ENCODE data around the gene TTYH2. TPM values are rescaled to one million over a fixed set of nuclear protein-coding genes. Genes with fewer than 3 reads are reported as not detected.

Gene TTYH2
- total RNA-seq, 1 experiment from 2014 or later: 4.5 TPM

GRCh38 chr17:74307984-74308773 lies 94.8 kb downstream of the TTYH2 start:
- ATAC-seq: no peak
- TF ChIP-seq FOXP1 (CRISPR knock-in tag; IDR thresholded peaks at IDR 0.05; ENCODE audit: borderline replicate concordance) (no peak), NR1H2 (CRISPR knock-in tag; IDR thresholded peaks at IDR 0.05) (no peak), ATF2 (CRISPR knock-in tag; IDR thresholded peaks at IDR 0.05; ENCODE audit: borderline replicate concordance, low read depth) (no peak), JUN (CRISPR knock-in tag; IDR thresholded peaks at IDR 0.05) (no peak), GRHL2 (CRISPR knock-in tag; IDR thresholded peaks at IDR 0.05; ENCODE audit: insufficient replicate concordance, severe bottlenecking) (no peak), RELA (CRISPR knock-in tag; IDR thresholded peaks at IDR 0.05; ENCODE audit: borderline replicate concordance) (no peak), EMX1 (CRISPR knock-in tag; IDR thresholded peaks at IDR 0.05) (no peak), ZNF121 (CRISPR knock-in tag; IDR thresholded peaks at IDR 0.05) (no peak; the same call in 1 of the 2 replicates)
- H3K4me3 Mint-ChIP-seq: no peak overlapping the region
- ChIA-PET POLR2A (no interaction called here), CTCF (interaction anchor here (0.7 to 0.8 kb wide), 2 partner anchors 54 to 294 kb away, joined by 3 to 4 read pairs; partner anchors contain the start of gene BTBD17)
- peaks cover 4% of the 10 kb centered on the region; the same call in 1 of the 2 replicates for H3K36me3 Mint-ChIP-seq
- no peaks in the 10 kb centered on the region for H3K4me1 Mint-ChIP-seq
- DNase-seq (ENCODE audit: low spot score): no peak
- no peak overlapping the region for H3K27ac Mint-ChIP-seq
- peaks cover 6% of the 10 kb centered on the region for H3K9me3 Mint-ChIP-seq
- no peaks in the 10 kb centered on the region; the same call in 1 of the 2 replicates for H3K27me3 Mint-ChIP-seq (ENCODE audit: low read depth)

GRCh38 chr17:74309902-74310301 lies 96.5 kb downstream of the TTYH2 start:
- no peaks in the 10 kb centered on the region; the same call in 1 of the 2 replicates for H3K27me3 Mint-ChIP-seq (ENCODE audit: low read depth)
- H3K4me3 Mint-ChIP-seq: no peak overlapping the region
- no peak for ATAC-seq
- H3K36me3 Mint-ChIP-seq: peaks cover 4% of the 10 kb centered on the region; the same call in 1 of the 2 replicates
- no peak overlapping the region for H3K27ac Mint-ChIP-seq
- TF ChIP-seq AR (CRISPR knock-in tag; IDR thresholded peaks at IDR 0.05) (no peak), ZNF423 (CRISPR knock-in tag; IDR thresholded peaks at IDR 0.05) (peak; percentile 37)
- no peak for DNase-seq (ENCODE audit: low spot score)
- no peaks in the 10 kb centered on the region for H3K4me1 Mint-ChIP-seq
- ChIA-PET CTCF (interaction anchor here (0.7 kb wide), 1 partner anchor 59 kb away, joined by 3 read pairs; no protein-coding TSS in a partner anchor), POLR2A (no interaction called here)
- peaks cover 6% of the 10 kb centered on the region for H3K9me3 Mint-ChIP-seq

Other genes starting within 250 kb of the TTYH2 start
- 1,170 to 1,273 TPM (median 1,266 TPM) in 3 replicates for gene RPL38, start 9.9 kb upstream of the TTYH2 start, total RNA-seq (2021)
- 0.21 to 0.26 TPM (median 0.23 TPM) in 3 replicates for gene DNAI2, start 60.7 kb downstream of the TTYH2 start, total RNA-seq (2021)
- gene KIF19, start 112.7 kb downstream of the TTYH2 start, total RNA-seq (2021): 0.44 to 0.80 TPM (median 0.60 TPM) in 3 replicates
- 0.94 to 2.1 TPM (median 2.0 TPM) in 3 replicates for gene BTBD17, start 148.3 kb downstream of the TTYH2 start, total RNA-seq (2021)
- gene GPR142, start 153.9 kb downstream of the TTYH2 start, total RNA-seq (2021): 0.25 to 0.73 TPM in 2 of 3 replicates, not detected in the other
- gene GPRC5C, start 218.5 kb downstream of the TTYH2 start, total RNA-seq (2021): 19.6 to 20.7 TPM (median 20.6 TPM) in 3 replicates

Measured in WTC11 (cell line).